Measurements from ENCODE around the gene INSYN2A. TPM values are rescaled to one million over a fixed set of nuclear protein-coding genes. Genes with fewer than 3 reads are reported as not detected.

Gene INSYN2A
- polyA plus RNA-seq, 1 donor from 2014 or later, result 4.2 TPM

GRCh38 chr10:127148933-127149220, 47.5 kb downstream of the INSYN2A start:
- no peaks in the 10 kb centered on the region for H3K79me2 ChIP-seq (replicated peaks; ENCODE audit: insufficient read depth, low read length)
- H3K9me2 ChIP-seq (ENCODE audit: insufficient read depth, low read length), result no peaks in the 10 kb centered on the region
- H3K9me3 ChIP-seq (ENCODE audit: low read length), result no peaks in the 10 kb centered on the region
- H2AFZ ChIP-seq (ENCODE audit: low read depth, low read length), result no peak overlapping the region
- H3K4me2 ChIP-seq (ENCODE audit: low read length), result no peak overlapping the region
- H3K4me3 ChIP-seq (ENCODE audit: low read length), result no peak overlapping the region
- no peak overlapping the region for H3K27ac ChIP-seq (ENCODE audit: low read length)
- H3K9ac ChIP-seq (ENCODE audit: low read length), result no peak overlapping the region
- H3K27me3 ChIP-seq (ENCODE audit: insufficient read depth, low read depth, low read length), result no peaks in the 10 kb centered on the region
- TF ChIP-seq SMC3 (conservative IDR thresholded peaks at IDR 0.05; ENCODE audit: poor library complexity), result no peak
- no peak for TF ChIP-seq REST (IDR thresholded peaks at IDR 0.05; ENCODE audit: borderline replicate concordance)
- no peak for TF ChIP-seq POLR2AphosphoS5 (IDR thresholded peaks at IDR 0.05)
- TF ChIP-seq EZH2 (IDR thresholded peaks at IDR 0.05; ENCODE audit: borderline replicate concordance, insufficient read depth, low read length, poor library complexity, severe bottlenecking), result no peak
- no peak for TF ChIP-seq CTCF (IDR thresholded peaks at IDR 0.05; ENCODE audit: poor library complexity, severe bottlenecking)
- TF ChIP-seq MXI1 (conservative IDR thresholded peaks at IDR 0.05; ENCODE audit: poor library complexity, severe bottlenecking), result no peak
- no peak for TF ChIP-seq RAD21 (conservative IDR thresholded peaks at IDR 0.05)
- TF ChIP-seq TAF1 (IDR thresholded peaks at IDR 0.05; ENCODE audit: low read depth), result no peak
- no peak for TF ChIP-seq EP300 (conservative IDR thresholded peaks at IDR 0.05; ENCODE audit: poor library complexity, severe bottlenecking)
- H3F3A ChIP-seq (ENCODE audit: insufficient read depth, low read length, poor library complexity, severe bottlenecking), result no peaks in the 10 kb centered on the region
- no peaks in the 10 kb centered on the region for H4K20me1 ChIP-seq (ENCODE audit: insufficient read depth)
- H3K36me3 ChIP-seq (ENCODE audit: insufficient read depth, low read length), result no peaks in the 10 kb centered on the region

GRCh38 chr10:127148066-127148932, 48.1 kb downstream of the INSYN2A start:
- no peak overlapping the region for H3K4me3 ChIP-seq (ENCODE audit: low read length)
- no peak overlapping the region for H3K9ac ChIP-seq (ENCODE audit: low read length)
- no peaks in the 10 kb centered on the region for H3K9me3 ChIP-seq (ENCODE audit: low read length)
- no peaks in the 10 kb centered on the region for H3K9me2 ChIP-seq (ENCODE audit: insufficient read depth, low read length)
- TF ChIP-seq RAD21 (conservative IDR thresholded peaks at IDR 0.05) (no peak), TAF1 (IDR thresholded peaks at IDR 0.05; ENCODE audit: low read depth) (no peak), EZH2 (IDR thresholded peaks at IDR 0.05; ENCODE audit: borderline replicate concordance, insufficient read depth, low read length, poor library complexity, severe bottlenecking) (no peak), MXI1 (conservative IDR thresholded peaks at IDR 0.05; ENCODE audit: poor library complexity, severe bottlenecking) (no peak), REST (IDR thresholded peaks at IDR 0.05; ENCODE audit: borderline replicate concordance) (no peak), CTCF (IDR thresholded peaks at IDR 0.05; ENCODE audit: poor library complexity, severe bottlenecking) (no peak), EP300 (conservative IDR thresholded peaks at IDR 0.05; ENCODE audit: poor library complexity, severe bottlenecking) (no peak), POLR2AphosphoS5 (IDR thresholded peaks at IDR 0.05) (no peak), SMC3 (conservative IDR thresholded peaks at IDR 0.05; ENCODE audit: poor library complexity) (no peak)
- H3K36me3 ChIP-seq (ENCODE audit: insufficient read depth, low read length), result no peaks in the 10 kb centered on the region
- no peaks in the 10 kb centered on the region for H3F3A ChIP-seq (ENCODE audit: insufficient read depth, low read length, poor library complexity, severe bottlenecking)
- no peaks in the 10 kb centered on the region for H4K20me1 ChIP-seq (ENCODE audit: insufficient read depth)
- no peak overlapping the region for H3K27ac ChIP-seq (ENCODE audit: low read length)
- H2AFZ ChIP-seq (ENCODE audit: low read depth, low read length), result no peak overlapping the region
- no peaks in the 10 kb centered on the region for H3K79me2 ChIP-seq (replicated peaks; ENCODE audit: insufficient read depth, low read length)
- no peaks in the 10 kb centered on the region for H3K27me3 ChIP-seq (ENCODE audit: insufficient read depth, low read depth, low read length)
- H3K4me2 ChIP-seq (ENCODE audit: low read length), result no peak overlapping the region

Measured in neural cell (in vitro differentiated cells).